ENCODE measurements around the gene WNT9A. TPM values are rescaled to one million over a fixed set of nuclear protein-coding genes. Genes with fewer than 3 reads are reported as not detected.

The WNT9A gene
- total and polyA plus RNA-seq, 2 experiments from 2014 or later, result 1.5 to 2.8 TPM

DNA sequence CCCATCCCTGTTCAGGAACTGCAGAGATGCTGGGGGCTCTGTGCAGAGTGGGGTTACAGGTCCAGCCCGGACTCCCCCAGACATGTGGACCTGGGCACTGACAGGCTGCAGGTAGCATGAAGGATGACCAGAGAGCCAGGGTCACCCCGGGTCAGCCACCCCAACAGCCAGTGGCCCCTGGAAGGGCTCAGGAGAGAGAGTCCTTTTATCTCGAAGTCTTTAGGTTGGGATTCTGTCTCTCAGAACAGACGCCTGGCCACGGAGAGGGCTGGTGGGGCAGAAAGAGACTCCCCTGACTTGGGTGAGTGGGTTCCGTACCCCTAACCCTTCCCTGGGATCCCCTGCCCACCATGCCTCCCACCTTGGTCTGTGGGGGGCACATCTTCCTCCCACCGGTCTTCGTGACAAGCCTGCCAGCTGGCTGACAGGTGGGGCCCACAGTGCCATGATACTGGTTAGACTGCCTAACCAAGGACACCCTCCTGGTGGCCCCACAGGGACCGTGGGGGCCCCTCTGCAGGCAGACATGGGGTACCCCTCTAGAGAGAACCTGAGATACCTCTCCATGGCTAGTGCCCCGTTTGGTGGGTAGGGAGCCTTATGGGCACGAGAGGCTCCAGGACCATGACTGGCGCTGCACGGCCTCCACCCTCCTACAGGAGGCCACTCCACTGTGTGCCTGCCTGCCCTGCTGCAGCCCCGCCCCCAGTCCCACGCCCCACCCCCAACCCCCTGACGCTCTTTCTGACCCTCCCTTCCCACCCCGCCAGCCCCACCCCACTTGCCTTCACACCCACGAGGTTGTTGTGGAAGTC, 24.2 kb downstream of the WNT9A start:
- Histone ChIP-seq H3K4me1 (ENCODE audit: insufficient read depth) (no peaks in the 10 kb centered on the region), H3K4me3 (no peak overlapping the region), H3K4me2 (no peak overlapping the region), H3K27ac (no peak overlapping the region), H3K9me3 (ENCODE audit: low read depth) (no peaks in the 10 kb centered on the region), H3K9me2 (replicated peaks; ENCODE audit: insufficient read depth) (no peaks in the 10 kb centered on the region), H3K36me3 (replicated peaks; ENCODE audit: insufficient read depth, low read depth) (no peaks in the 10 kb centered on the region), H2AFZ (no peak overlapping the region), H3K79me2 (no peaks in the 10 kb centered on the region), H3K27me3 (no peaks in the 10 kb centered on the region), H4K20me1 (ENCODE audit: insufficient read depth, poor library complexity, severe bottlenecking) (no peaks in the 10 kb centered on the region)
- WGBS (ENCODE audit: low lambda C conversion rate, missing lambda C conversion rate), result 87% methylated on average over 18 of the region's 18 CpGs
- no peak for DNase-seq (ENCODE audit: low spot score)
- TF ChIP-seq, protein P1, sequence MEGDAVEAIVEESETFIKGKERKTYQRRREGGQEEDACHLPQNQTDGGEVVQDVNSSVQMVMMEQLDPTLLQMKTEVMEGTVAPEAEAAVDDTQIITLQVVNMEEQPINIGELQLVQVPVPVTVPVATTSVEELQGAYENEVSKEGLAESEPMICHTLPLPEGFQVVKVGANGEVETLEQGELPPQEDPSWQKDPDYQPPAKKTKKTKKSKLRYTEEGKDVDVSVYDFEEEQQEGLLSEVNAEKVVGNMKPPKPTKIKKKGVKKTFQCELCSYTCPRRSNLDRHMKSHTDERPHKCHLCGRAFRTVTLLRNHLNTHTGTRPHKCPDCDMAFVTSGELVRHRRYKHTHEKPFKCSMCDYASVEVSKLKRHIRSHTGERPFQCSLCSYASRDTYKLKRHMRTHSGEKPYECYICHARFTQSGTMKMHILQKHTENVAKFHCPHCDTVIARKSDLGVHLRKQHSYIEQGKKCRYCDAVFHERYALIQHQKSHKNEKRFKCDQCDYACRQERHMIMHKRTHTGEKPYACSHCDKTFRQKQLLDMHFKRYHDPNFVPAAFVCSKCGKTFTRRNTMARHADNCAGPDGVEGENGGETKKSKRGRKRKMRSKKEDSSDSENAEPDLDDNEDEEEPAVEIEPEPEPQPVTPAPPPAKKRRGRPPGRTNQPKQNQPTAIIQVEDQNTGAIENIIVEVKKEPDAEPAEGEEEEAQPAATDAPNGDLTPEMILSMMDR (IDR thresholded peaks at IDR 0.05; ENCODE audit: poor library complexity), result no peak
- TF ChIP-seq EZH2phosphoT487 (IDR thresholded peaks at IDR 0.05; ENCODE audit: low read depth, severe bottlenecking, unreplicated experiment) (no peak), EZH2 (IDR thresholded peaks at IDR 0.05; ENCODE audit: borderline replicate concordance) (no peak)

DNA sequence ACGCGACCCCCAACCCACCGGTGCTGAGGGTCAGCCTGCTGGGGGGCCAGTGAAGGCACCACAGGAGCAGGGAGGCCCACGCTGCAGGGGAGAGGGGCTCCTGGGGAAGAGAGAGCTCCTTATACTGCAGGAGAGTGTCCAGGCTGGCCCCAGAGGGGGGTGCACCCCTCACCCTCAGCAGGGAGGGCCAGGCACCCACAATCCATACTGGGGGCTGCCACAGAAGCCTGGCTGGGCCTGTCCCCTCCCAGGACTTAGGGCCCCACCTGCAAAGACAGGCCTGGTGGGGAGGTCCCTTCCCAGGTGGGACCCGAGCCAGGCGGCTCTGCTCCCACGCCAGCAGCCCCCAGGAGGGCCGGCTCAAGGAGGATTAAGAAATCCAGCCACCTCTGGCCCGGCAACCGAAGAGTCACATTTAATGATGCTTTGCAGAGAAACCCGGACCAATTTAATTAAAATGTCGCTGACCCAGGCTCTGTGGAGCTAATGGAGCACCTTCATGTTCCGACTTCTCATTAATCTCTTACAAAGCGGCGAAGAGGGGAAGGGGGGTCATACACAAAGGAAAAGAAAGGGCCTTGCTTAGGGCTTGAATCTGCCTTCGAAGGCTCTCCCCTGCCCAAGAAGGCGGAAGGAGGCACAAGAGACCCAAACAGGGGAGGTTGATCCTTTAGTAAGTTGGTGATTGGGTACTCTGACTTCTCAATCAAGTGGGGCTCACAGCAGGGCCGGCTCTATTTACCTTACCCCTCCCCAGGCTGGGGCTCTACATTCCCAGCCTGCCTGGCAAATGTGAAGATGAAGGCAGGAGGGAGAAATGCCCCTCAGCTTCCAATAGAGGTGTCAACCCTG, 25.0 kb downstream of the WNT9A start:
- no peak for DNase-seq (ENCODE audit: low spot score)
- TF ChIP-seq, protein P1 (IDR thresholded peaks at IDR 0.05; ENCODE audit: poor library complexity), result no peak
- TF ChIP-seq EZH2 (IDR thresholded peaks at IDR 0.05; ENCODE audit: borderline replicate concordance), result no peak
- no peak for TF ChIP-seq EZH2phosphoT487 (IDR thresholded peaks at IDR 0.05; ENCODE audit: low read depth, severe bottlenecking, unreplicated experiment)
- no peaks in the 10 kb centered on the region for H4K20me1 ChIP-seq (ENCODE audit: insufficient read depth, poor library complexity, severe bottlenecking)
- 74% methylated on average over 18 of the region's 18 CpGs for WGBS (ENCODE audit: low lambda C conversion rate, missing lambda C conversion rate)
- no peaks in the 10 kb centered on the region for H3K4me1 ChIP-seq (ENCODE audit: insufficient read depth)
- no peaks in the 10 kb centered on the region for H3K9me3 ChIP-seq (ENCODE audit: low read depth)
- no peak overlapping the region for H3K4me2 ChIP-seq
- no peaks in the 10 kb centered on the region for H3K27me3 ChIP-seq
- H3K27ac ChIP-seq, result no peak overlapping the region
- no peak overlapping the region for H3K4me3 ChIP-seq
- H3K79me2 ChIP-seq, result no peaks in the 10 kb centered on the region
- H3K36me3 ChIP-seq (replicated peaks; ENCODE audit: insufficient read depth, low read depth), result no peaks in the 10 kb centered on the region
- no peak overlapping the region for H2AFZ ChIP-seq
- H3K9me2 ChIP-seq (replicated peaks; ENCODE audit: insufficient read depth), result no peaks in the 10 kb centered on the region

DNA sequence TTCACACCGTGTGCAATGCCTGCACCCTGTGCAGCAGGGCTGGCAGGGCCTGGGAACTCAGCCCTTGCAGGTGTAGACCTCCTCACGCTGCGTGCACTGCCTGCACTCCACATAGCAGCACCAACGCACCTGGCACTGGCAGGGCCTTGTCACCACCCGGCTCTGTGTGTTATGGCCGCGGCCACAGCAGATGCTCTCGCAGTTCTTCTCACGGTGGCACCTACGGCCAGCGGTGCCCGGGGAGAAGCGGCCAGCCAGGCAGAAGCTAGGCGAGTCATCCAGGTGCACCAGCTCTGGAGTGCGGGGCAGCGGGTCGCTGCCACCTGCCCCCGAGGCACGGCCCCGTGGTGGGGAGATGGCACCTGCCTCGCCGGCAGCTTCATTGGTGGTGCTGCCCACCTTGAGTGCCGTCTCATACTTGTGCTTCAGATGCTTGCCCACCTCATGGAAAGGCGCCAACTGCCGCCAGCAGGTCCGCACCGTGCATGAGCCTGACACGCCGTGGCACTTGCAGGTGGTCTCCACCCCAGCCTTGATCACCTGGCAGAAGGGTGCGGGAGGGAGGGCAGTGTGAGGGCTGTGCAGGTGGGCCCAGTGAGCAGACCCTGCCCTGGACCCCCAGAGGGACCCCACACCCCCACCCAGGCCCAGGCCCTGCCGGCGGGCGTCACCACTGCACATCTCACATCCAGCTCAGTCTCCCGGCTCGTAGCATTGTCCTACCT, 26.1 kb downstream of the WNT9A start:
- Histone ChIP-seq H3K36me3 (replicated peaks; ENCODE audit: insufficient read depth, low read depth) (no peaks in the 10 kb centered on the region), H3K27me3 (no peaks in the 10 kb centered on the region), H3K79me2 (no peaks in the 10 kb centered on the region), H3K4me1 (ENCODE audit: insufficient read depth) (no peaks in the 10 kb centered on the region), H3K4me3 (no peak overlapping the region), H3K9me2 (replicated peaks; ENCODE audit: insufficient read depth) (no peaks in the 10 kb centered on the region), H3K27ac (no peak overlapping the region), H3K9me3 (ENCODE audit: low read depth) (no peaks in the 10 kb centered on the region), H3K4me2 (no peak overlapping the region), H4K20me1 (ENCODE audit: insufficient read depth, poor library complexity, severe bottlenecking) (no peaks in the 10 kb centered on the region), H2AFZ (no peak overlapping the region)
- 96% methylated on average over 34 of the region's 35 CpGs for WGBS (ENCODE audit: low lambda C conversion rate, missing lambda C conversion rate)
- TF ChIP-seq EZH2 (IDR thresholded peaks at IDR 0.05; ENCODE audit: borderline replicate concordance), result no peak
- TF ChIP-seq, protein P1 (IDR thresholded peaks at IDR 0.05; ENCODE audit: poor library complexity), result no peak
- no peak for TF ChIP-seq EZH2phosphoT487 (IDR thresholded peaks at IDR 0.05; ENCODE audit: low read depth, severe bottlenecking, unreplicated experiment)
- no peak for DNase-seq (ENCODE audit: low spot score)
